HepG2 (cell line): Measurements from ENCODE around the gene TRIP6. TPM values are rescaled to one million over a fixed set of nuclear protein-coding genes. Genes with fewer than 3 reads are reported as not detected.

Source experiments
- ARNTL ChIP-seq: sonication (generic); formaldehyde crosslinking; IDR thresholded peaks from 2 replicates; pipeline ENCODE4 v1.4.0; 2020; ENCODE audit warnings: mild to moderate bottlenecking, missing genetic modification reagents
- CREM ChIP-seq, 2 experiments: sonication (generic) in 1 of 2; formaldehyde crosslinking in 1 of 2; IDR thresholded peaks; 2 replicates each; pipeline versions ENCODE4 v1.4.0 to v1.6.1; 2016 to 2020; ENCODE audit warnings: antibody characterized with exemption in 1 of 2, mild to moderate bottlenecking in 1 of 2, missing genetic modification reagents in 1 of 2
- DNMT1 ChIP-seq: sonication (generic); formaldehyde crosslinking; IDR thresholded peaks from 2 replicates; pipeline ENCODE4 v1.5.1; 2020; ENCODE audit warnings: mild to moderate bottlenecking, missing genetic modification reagents
- MBD4 ChIP-seq: IDR thresholded peaks from 2 replicates; pipeline ENCODE4 v1.6.1; 2012; ENCODE audit warnings: low read length, inconsistent platforms, borderline replicate concordance
- SP4 ChIP-seq: sonication (generic); formaldehyde crosslinking; IDR thresholded peaks from 2 replicates; pipeline ENCODE4 v1.8.1; 2023; ENCODE audit warnings: mild to moderate bottlenecking, missing genetic modification reagents
- XRCC5 ChIP-seq: fragments of 200-400 bp; formaldehyde crosslinking; optimal IDR thresholded peaks from 2 replicates; pipeline ENCODE3; 2017; ENCODE audit warnings: mild to moderate bottlenecking, low read length
- ZBTB46 ChIP-seq: sonication (generic); formaldehyde crosslinking; IDR thresholded peaks from 2 replicates; pipeline ENCODE4 v1.4.0; 2020; ENCODE audit warnings: mild to moderate bottlenecking, missing genetic modification reagents, borderline replicate concordance
- ZHX2 ChIP-seq, 2 experiments: sonication (generic) in 1 of 2; formaldehyde crosslinking in 1 of 2; IDR thresholded peaks; 2 replicates each; pipeline versions ENCODE4 v1.6.1 to v1.9.0; 2014 to 2022; ENCODE audit warnings: antibody characterized with exemption in 1 of 2, borderline replicate concordance in 1 of 2, inconsistent platforms in 1 of 2, low read depth in 1 of 2, missing genetic modification reagents in 1 of 2
- ZNF142 ChIP-seq: sonication (generic); formaldehyde crosslinking; IDR thresholded peaks from 2 replicates; pipeline ENCODE4 v1.4.0; 2020; ENCODE audit warnings: missing genetic modification reagents
- ZNF34 ChIP-seq: sonication (generic); formaldehyde crosslinking; IDR thresholded peaks from 2 replicates; pipeline ENCODE4 v1.4.0; 2020; ENCODE audit warnings: mild to moderate bottlenecking, missing genetic modification reagents, borderline replicate concordance
- ZNF878 ChIP-seq: sonication (generic); formaldehyde crosslinking; IDR thresholded peaks from 2 replicates; pipeline ENCODE4 v1.8.1; 2023; ENCODE audit warnings: mild to moderate bottlenecking, missing genetic modification reagents, moderate library complexity
- polyA plus RNA-seq, 8 experiments: library from polyadenylated mRNA; depleted of rRNA in 3 of 8; stranded (reverse) in 7 of 8; unstranded in 1 of 8; fragments of >200 nt; fragmentation: Illumina TruSeq in 4 of 8; extraction: Trizol in 4 of 8; gene quantifications; 2 replicates each; pipeline versions ENCODE4 v1.2.1 to v1.2.3, GENCODE V29; 2011 to 2016; ENCODE audit warnings: low read depth in 4 of 8, missing spikeins in 1 of 8, mixed read lengths in 1 of 8; ENCODE audit not compliant: insufficient read depth in 1 of 8
- total RNA-seq, 5 experiments: library from RNA; depleted of rRNA; stranded (reverse); fragments of >200 nt; fragmentation: Illumina TruSeq; extraction: Trizol; gene quantifications; 2 replicates each; pipeline ENCODE4 v1.2.3, GENCODE V29; 2016; ENCODE audit warnings: low read depth in 1 of 5
- TF ChIP-seq, protein P1 (sequence below): sonication (generic); formaldehyde crosslinking; IDR thresholded peaks from 2 replicates; pipeline ENCODE4 v1.4.0; 2020; ENCODE audit warnings: missing genetic modification reagents

The TRIP6 gene
- total and polyA plus RNA-seq, 2 of the 13 experiments (the other 11 are each of a cell fraction or from before 2014, with no cell fraction given) = 0.34 to 0.38 TPM

- TF ChIP-seq ZBTB46 (CRISPR knock-in tag) (no peak), ZNF878 (CRISPR knock-in tag) (no peak), DNMT1 (CRISPR knock-in tag) (no peak), XRCC5 (peak; percentile 13), ARNTL (CRISPR knock-in tag) (peak; percentile 90; the same call in 1 of the 2 replicates), SP4 (CRISPR knock-in tag) (peak; percentile 54; the same call in 1 of the 2 replicates), ZNF34 (0 out of 2 replicates have a peak, but pooled peaks have one; percentile 71), ZNF142 (0 out of 2 replicates have a peak, but pooled peaks have one; percentile 43), MBD4 (no peak), CREM (IDR thresholded peaks at IDR 0.05) (no peak), CREM (CRISPR knock-in tag; IDR thresholded peaks at IDR 0.05) (no peak), ZHX2 (IDR thresholded peaks at IDR 0.05; ENCODE audit: low read depth) (no peak), ZHX2 (CRISPR knock-in tag; IDR thresholded peaks at IDR 0.05; ENCODE audit: borderline replicate concordance) (no peak)
- TF ChIP-seq, protein P1, sequence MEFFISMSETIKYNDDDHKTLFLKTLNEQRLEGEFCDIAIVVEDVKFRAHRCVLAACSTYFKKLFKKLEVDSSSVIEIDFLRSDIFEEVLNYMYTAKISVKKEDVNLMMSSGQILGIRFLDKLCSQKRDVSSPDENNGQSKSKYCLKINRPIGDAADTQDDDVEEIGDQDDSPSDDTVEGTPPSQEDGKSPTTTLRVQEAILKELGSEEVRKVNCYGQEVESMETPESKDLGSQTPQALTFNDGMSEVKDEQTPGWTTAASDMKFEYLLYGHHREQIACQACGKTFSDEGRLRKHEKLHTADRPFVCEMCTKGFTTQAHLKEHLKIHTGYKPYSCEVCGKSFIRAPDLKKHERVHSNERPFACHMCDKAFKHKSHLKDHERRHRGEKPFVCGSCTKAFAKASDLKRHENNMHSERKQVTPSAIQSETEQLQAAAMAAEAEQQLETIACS (CRISPR knock-in tag) = no peak
Observed at GRCh38 chr7:100852048-100852872, 14.9 kb upstream of the TRIP6 start, which contains the start of gene SLC12A9 (continued).
